Glutamatergic neuron (in vitro differentiated cells): ENCODE measurements around the gene SEC31B. TPM values are rescaled to one million over a fixed set of nuclear protein-coding genes. Genes with fewer than 3 reads are reported as not detected.

Experiments
- total RNA-seq: library from RNA; stranded (reverse); fragmentation: NEBNext Ultra II Directional; extraction: Animal tissue kit (Norgen Biotek cat#: 25700); gene quantifications from one replicate; pipeline ENCODE4 v1.2.1, GENCODE V29; 2021; ENCODE audit not compliant: unreplicated experiment

SEC31B gene
- total RNA-seq, 1 donor from 2014 or later = 22.3 TPM

Other genes starting within 250 kb of the SEC31B start
- 82.9 TPM for gene BLOC1S2, start 233.2 kb downstream of the SEC31B start, total RNA-seq
- 0.44 TPM for gene PKD2L1, start 189.6 kb downstream of the SEC31B start, total RNA-seq
- 589 TPM for gene SCD, start 172.6 kb downstream of the SEC31B start, total RNA-seq
- not detected for gene WNT8B, start 56.9 kb downstream of the SEC31B start, total RNA-seq
- 284 TPM for gene NDUFB8, start 10.0 kb upstream of the SEC31B start, total RNA-seq
- 49.6 TPM for gene HIF1AN, start 16.1 kb upstream of the SEC31B start, total RNA-seq
- not detected for gene PAX2, start 225.7 kb upstream of the SEC31B start, total RNA-seq